Activated CD8-positive, alpha-beta T cell treated with anti-CD3 and anti-CD28 coated beads, Interleukin-2, amount 10 ng/mL, durations not matched to agents 7 days and 5 days (primary cell): Measurements from ENCODE around the gene COX8C. TPM values are rescaled to one million over a fixed set of nuclear protein-coding genes. Genes with fewer than 3 reads are reported as not detected.

Source experiments
- ATAC-seq: fragments of 150-1000 bp; cut with Tn5 transposase; one replicate; pipeline ENCODE4 v1.10.0; 2021; ENCODE audit warnings: moderate library complexity
- CTCF ChIA-PET: fragments of 350-600 bp; sonication (Branson Sonifier 250); formaldehyde crosslinking; loops from one replicate; lab custom pipeline; 2021; ENCODE audit warnings: antibody characterized with exemption; lab: Charles Lee
- POLR2A ChIA-PET: fragments of 350-600 bp; sonication (Branson Sonifier 250); formaldehyde crosslinking; loops from one replicate; lab custom pipeline; 2021; ENCODE audit warnings: antibody characterized with exemption; lab: Charles Lee
- DNase-seq: peaks from one replicate; pipeline ENCODE4 v3.0.0-alpha.2; 2020
- H3K27ac Mint-ChIP-seq: one replicate; pipeline ENCODE4 v1.8.0; 2021; ENCODE audit warnings: mild to moderate bottlenecking, mixed read lengths
- H3K27me3 Mint-ChIP-seq: one replicate; pipeline ENCODE4 v1.8.0; 2021; ENCODE audit warnings: low read depth, mixed read lengths
- H3K36me3 Mint-ChIP-seq: one replicate; pipeline ENCODE4 v1.8.0; 2021; ENCODE audit warnings: low read depth, mixed read lengths
- H3K4me1 Mint-ChIP-seq: one replicate; pipeline ENCODE4 v1.8.0; 2021; ENCODE audit warnings: low read depth, mixed read lengths
- H3K4me3 Mint-ChIP-seq: one replicate; pipeline ENCODE4 v1.8.0; 2021; ENCODE audit warnings: mild to moderate bottlenecking, mixed read lengths
- H3K9me3 Mint-ChIP-seq: one replicate; pipeline ENCODE4 v1.8.0; 2022; ENCODE audit warnings: mixed read lengths; ENCODE audit not compliant: insufficient read depth
- total RNA-seq, 2 experiments: library from RNA; stranded (reverse); gene quantifications; one replicate each; pipeline ENCODE4 v1.2.3, GENCODE V29; 2021

The COX8C gene, protein sequence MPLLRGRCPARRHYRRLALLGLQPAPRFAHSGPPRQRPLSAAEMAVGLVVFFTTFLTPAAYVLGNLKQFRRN
- not detected for total RNA-seq

DNA sequence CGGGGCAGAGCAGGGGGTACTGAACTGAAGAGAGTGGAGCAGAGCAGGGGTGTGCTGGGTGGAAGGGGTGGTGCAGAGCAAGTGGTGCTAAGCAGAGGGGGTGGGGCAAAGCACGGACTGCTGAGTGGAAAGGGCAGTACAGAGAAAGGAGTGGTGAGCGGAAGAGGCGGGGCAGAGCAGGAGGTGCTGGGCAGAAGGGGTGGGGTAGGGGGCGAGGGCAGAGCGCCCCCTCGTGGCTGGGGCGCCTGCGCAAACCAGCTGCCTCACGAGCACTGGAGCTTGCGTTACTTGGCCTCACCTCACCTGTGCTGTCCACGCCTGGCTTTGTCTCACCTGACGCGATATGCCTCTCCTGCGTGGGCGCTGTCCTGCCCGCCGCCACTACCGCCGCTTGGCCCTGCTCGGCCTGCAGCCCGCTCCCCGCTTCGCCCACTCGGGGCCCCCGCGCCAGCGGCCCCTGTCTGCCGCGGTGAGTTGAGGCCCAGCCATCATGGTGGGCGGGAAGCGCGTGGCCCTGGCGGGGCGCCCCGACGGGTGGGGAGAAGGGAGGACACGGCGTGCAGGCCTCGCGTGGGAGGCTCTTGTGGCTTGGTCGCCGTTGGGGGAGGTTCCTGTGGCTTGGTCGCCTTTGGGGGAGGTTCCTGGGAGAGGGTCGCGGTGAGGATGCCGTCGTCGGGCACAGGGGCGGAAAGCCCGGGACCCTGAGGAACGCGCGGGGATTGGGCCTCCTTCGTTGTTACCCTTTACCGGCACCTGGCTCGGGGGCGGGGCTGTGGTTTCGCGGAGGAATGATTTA is at the start of gene COX8C:
COX8C (plus strand) TSS at position 257 of the 796 bp plus-strand sequence; CDS start at position 344, 87 bp downstream.
- Mint-ChIP-seq H3K27me3 (peaks cover 3% of the 10 kb centered on the region), H3K4me3 (no peak within 1 kb of the TSS), H3K27ac (no peak within 1 kb of the TSS), H3K9me3 (peaks cover 7% of the 10 kb centered on the region), H3K36me3 (no peaks in the 10 kb centered on the region), H3K4me1 (no peaks in the 10 kb centered on the region)
- DNase-seq (no peak), ATAC-seq (no peak)
- ChIA-PET POLR2A (no interaction called here), CTCF (no interaction called here)

DNA sequence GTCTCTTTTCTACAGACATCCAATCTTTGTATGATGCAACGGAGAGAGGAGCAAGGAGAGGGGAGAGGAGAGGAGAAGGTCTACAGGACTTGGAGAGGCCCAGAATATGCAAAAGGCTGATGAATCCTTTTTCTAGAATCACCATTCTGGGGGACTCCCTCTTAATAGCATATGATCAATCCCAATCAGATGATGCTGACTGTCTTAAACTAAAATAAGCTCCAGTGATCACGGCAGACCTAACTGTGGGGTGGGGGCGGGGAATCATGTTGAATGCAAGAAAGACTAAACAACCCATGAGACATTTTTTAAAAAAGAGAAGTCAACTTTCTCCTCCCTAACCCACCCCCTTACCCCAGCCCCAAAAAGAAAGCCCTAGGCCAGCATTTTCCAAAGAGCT is 47.6 kb upstream of the COX8C start:
- no peaks in the 10 kb centered on the region for H3K4me1 Mint-ChIP-seq
- CTCF ChIA-PET = no interaction called here
- H3K27ac Mint-ChIP-seq = no peak overlapping the region
- H3K36me3 Mint-ChIP-seq = peaks cover 5% of the 10 kb centered on the region
- H3K9me3 Mint-ChIP-seq = no peaks in the 10 kb centered on the region
- no peak for ATAC-seq
- H3K4me3 Mint-ChIP-seq = no peak overlapping the region
- H3K27me3 Mint-ChIP-seq = no peaks in the 10 kb centered on the region
- POLR2A ChIA-PET = no interaction called here
- no peak for DNase-seq

DNA sequence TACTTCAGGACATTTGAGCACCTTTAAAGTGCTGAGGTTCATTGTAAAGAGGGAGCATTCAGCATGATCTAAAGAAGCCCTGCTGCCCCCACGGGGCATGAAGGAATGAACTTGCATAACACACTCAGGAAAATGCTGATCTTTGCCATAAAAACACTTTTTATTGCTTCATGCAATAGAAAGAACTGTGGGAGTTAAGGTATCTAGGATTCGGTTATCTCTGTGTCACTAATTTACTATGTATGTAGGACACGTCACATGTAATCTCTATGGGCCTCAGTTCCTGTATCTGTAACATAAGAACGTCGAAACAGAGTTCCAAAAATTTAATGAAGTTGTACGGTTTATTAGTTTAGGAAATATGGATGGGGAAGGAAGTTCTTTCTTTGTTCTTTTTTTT is 47.1 kb upstream of the COX8C start:
- CTCF ChIA-PET = no interaction called here
- no peaks in the 10 kb centered on the region for H3K9me3 Mint-ChIP-seq
- H3K36me3 Mint-ChIP-seq = peaks cover 2% of the 10 kb centered on the region

DNA sequence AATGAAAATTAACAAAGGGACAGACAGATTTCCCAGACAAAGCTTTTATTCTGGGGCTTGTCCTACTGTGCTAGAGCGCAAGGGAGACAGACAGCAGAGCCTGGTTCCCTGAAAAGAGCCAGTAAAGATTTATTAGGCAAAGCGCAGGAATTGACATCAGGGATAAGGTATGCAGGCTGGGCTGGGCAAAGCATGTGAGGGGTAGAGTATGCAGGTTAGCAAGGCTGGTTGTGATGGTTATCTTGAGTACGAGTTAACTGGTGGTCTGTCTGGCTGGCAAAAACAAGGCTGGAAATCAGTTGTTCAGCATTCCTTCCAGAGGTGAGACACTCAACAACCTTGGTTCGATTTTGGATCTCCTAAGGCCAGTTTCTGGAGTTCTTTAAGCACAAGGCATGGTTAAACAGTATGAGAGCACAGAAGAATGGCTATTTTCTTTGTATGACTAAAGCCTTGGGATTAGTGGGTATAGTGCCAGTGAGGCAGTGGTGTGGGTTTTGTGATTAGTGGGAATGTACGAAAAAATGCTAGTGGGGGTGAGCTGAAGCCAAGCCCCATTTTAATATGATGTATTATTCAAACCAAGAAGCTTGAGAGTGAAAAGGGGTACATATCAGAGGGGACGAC is 45.0 kb upstream of the COX8C start:
- Mint-ChIP-seq H3K4me3 (no peak overlapping the region), H3K4me1 (peaks cover 3% of the 10 kb centered on the region), H3K36me3 (no peaks in the 10 kb centered on the region), H3K27me3 (no peaks in the 10 kb centered on the region), H3K9me3 (no peaks in the 10 kb centered on the region), H3K27ac (no peak overlapping the region)
- DNase-seq = no peak
- ChIA-PET POLR2A (no interaction called here), CTCF (interaction anchor here (0.8 kb wide), 1 partner anchor 37 kb away, joined by 3 read pairs; no protein-coding TSS in a partner anchor)
- no peak for ATAC-seq

More for the DNA sequence above, 47.1 kb upstream of the COX8C start:
- H3K4me1 Mint-ChIP-seq = no peaks in the 10 kb centered on the region
- H3K27me3 Mint-ChIP-seq = no peaks in the 10 kb centered on the region
- H3K27ac Mint-ChIP-seq = no peak overlapping the region
- H3K4me3 Mint-ChIP-seq = no peak overlapping the region
- POLR2A ChIA-PET = no interaction called here
- no peak for DNase-seq
- ATAC-seq = no peak

DNA sequence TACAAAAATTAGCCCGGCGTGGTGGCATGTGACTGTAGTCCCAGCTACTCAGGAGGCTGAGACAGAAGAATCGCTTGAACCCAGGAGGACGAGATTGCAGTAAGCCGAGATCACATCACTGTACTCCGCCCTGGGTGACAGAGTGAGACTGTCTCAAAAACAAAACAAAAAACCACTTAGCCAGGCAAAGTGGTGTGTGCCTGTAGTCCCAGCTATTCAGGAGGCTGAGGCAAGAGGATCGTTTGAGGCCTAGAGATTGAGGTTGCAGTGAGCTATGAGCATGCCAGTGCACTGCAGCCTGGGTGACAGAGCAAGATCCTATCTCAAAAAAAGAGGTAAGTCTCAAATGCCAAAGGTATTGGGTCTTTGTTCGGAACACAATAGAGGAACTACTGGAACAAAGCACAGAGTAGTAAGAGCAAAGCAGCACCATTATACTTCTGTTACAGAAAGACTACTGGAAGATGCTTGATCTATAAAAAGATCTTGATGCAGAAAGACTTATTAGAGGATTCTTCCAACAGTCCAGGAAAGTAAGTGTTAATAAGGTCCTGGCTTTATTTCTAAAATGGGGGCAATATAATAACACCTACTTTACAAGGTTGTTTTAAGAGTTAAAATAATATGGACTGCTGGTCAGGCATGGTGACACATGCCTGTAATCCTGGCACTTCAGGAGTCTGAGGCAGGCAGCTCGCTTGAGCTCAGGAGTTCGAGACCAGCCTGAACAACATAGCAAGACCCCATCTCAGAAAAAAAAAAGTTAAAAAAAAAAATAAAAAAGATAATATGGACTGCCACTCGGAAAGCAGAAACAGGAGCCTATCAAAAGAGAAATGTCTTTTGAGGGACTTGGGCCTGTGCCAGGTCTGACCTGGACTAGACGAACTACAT is 44.0 kb upstream of the COX8C start:
- ATAC-seq = no peak
- Mint-ChIP-seq H3K36me3 (no peaks in the 10 kb centered on the region), H3K4me3 (no peak overlapping the region), H3K27me3 (no peaks in the 10 kb centered on the region), H3K9me3 (no peaks in the 10 kb centered on the region), H3K27ac (no peak overlapping the region), H3K4me1 (peaks cover 3% of the 10 kb centered on the region)
- no peak for DNase-seq
- CTCF ChIA-PET = interaction anchor here (0.5 to 0.8 kb wide), 2 partner anchors 37 to 38 kb away, joined by 3 read pairs; no protein-coding TSS in a partner anchor
- POLR2A ChIA-PET = no interaction called here

DNA sequence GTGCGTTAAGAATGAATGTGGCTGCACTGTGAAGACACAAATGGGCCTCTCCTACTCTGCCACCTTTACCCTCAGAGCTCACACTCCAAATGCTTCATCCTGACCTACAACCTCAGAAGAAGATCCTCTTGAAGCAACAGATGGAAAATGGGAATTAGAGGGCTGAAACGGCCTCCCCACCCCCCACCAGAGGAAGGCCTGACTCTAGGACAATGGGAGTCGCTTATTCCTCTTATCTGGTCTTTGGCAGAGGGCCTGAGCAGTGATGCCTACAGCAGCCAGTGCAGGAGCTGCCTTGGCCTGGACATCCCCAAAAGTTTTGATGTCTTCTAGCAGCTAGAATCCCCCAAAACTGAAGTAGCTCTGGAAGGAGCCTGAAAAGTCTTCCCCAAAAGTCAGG is 43.3 kb upstream of the COX8C start:
- H3K4me1 Mint-ChIP-seq = peaks cover 3% of the 10 kb centered on the region
- no peak for DNase-seq
- H3K9me3 Mint-ChIP-seq = no peaks in the 10 kb centered on the region
- POLR2A ChIA-PET = no interaction called here
- H3K27me3 Mint-ChIP-seq = no peaks in the 10 kb centered on the region
- H3K4me3 Mint-ChIP-seq = no peak overlapping the region
- no peaks in the 10 kb centered on the region for H3K36me3 Mint-ChIP-seq
- no peak for ATAC-seq
- H3K27ac Mint-ChIP-seq = no peak overlapping the region
- CTCF ChIA-PET = interaction anchor here (0.5 kb wide), 1 partner anchor 38 kb away, joined by 3 read pairs; no protein-coding TSS in a partner anchor

DNA sequence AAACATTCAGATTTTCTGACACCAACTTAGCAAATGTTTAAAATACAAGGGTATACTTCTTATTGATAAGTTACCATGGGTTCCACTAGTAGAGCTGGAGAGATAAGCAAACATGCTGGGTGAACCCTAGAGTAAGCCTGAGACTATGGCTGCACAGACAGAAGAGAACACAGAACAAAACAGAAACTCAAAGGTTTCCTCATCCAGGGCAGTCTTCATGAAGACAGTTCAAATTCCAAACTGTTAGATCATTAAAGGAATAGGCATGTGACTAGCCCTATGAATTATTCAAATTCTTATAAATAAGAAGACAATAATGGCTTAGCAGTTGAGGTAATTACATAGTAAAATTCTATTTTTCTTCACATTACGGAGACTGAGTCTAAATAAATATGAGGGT is 42.2 kb upstream of the COX8C start:
- Mint-ChIP-seq H3K27me3 (no peaks in the 10 kb centered on the region), H3K4me1 (peaks cover 3% of the 10 kb centered on the region), H3K9me3 (no peaks in the 10 kb centered on the region), H3K4me3 (no peak overlapping the region), H3K36me3 (no peaks in the 10 kb centered on the region), H3K27ac (no peak overlapping the region)
- no peak for DNase-seq
- ChIA-PET POLR2A (no interaction called here), CTCF (no interaction called here)
- no peak for ATAC-seq

DNA sequence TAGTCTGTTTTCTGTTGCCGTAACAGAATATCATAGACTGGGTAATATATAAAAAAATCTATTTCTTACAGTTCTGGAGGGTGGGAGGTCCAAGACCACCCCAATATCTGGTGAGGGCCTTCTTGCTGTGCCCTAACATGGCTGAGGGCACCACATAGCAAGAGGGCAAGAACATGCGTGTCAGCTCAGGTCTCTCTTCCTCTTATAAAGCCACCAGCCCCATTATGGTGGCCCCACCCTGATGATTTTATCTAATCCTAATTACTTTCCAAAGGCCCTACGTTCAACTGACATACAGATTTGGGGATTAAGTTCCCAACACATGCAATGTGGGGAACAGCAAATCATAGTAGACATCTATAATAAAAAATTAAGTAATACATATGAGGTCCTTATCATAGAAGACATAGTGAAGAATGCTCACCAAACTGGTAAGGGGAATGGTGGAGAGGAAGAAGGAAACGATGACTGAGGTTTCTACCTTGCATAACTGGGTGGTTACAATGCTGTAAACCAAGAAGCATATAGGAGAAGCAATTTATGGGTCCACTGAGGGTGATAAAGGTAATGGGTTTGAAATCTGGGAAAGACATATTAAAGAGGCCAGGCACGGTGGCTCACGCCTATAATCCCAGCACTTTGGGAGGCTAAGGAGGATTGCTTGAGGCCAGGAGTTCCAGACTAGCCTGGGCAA is 41.1 kb upstream of the COX8C start:
- ChIA-PET POLR2A (no interaction called here), CTCF (no interaction called here)
- Mint-ChIP-seq H3K9me3 (no peaks in the 10 kb centered on the region), H3K36me3 (no peaks in the 10 kb centered on the region), H3K4me3 (no peak overlapping the region), H3K27me3 (no peaks in the 10 kb centered on the region), H3K27ac (no peak overlapping the region), H3K4me1 (peaks cover 3% of the 10 kb centered on the region)
- DNase-seq (no peak), ATAC-seq (no peak)

DNA sequence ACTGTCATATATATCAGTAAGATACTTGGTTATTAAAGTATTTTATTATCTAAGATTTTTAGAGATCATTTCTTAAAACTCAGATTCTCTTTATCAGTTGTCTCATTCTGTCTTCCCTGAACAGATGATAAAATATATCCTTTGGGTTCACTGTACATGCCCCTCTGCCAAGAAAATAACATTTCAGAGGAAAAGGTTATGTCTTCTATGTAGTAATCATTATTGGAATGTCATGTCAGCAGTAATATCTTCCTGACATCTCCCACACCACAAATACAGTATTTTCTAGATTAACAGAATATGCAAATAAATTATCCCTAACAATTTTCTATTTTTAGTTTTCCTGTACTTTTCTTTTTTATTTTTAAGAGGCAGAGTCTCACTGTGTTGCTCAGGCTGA is 40.2 kb upstream of the COX8C start:
- no peak overlapping the region for H3K27ac Mint-ChIP-seq
- ChIA-PET CTCF (no interaction called here), POLR2A (no interaction called here)
- no peak for DNase-seq
- H3K27me3 Mint-ChIP-seq = no peaks in the 10 kb centered on the region
- no peak overlapping the region for H3K4me3 Mint-ChIP-seq
- no peaks in the 10 kb centered on the region for H3K9me3 Mint-ChIP-seq
- ATAC-seq = no peak
- H3K36me3 Mint-ChIP-seq = no peaks in the 10 kb centered on the region
- peaks cover 3% of the 10 kb centered on the region for H3K4me1 Mint-ChIP-seq

DNA sequence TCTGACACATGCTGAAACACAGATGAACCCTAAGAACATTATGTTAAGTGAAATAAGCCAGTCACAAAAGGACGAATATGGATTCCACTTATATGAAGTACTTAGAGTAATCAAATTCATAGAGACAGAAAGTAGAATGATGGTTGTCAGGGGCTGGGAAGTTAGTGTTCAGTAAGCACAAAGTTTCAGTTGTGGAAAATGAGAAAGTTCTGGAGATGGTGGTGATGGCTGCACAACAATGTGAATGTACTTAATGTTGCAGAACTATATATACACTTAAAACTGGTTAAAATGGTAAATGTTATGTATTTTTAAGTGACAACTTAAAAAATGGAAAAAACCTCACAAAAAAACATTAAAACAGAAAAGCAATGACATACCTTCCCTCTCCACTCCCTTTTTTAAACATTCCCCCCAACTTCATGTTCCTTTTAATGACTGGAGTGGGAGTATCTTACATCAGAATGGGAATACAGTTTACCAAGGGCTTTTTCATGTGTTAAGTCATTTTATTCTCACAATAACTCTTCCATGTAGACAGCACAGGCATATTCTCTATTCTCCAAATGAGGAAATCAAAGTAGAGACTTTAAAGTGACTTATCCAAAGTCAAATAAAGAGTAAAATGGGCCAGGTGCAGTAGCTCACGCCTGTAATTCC is 38.2 kb upstream of the COX8C start:
- H3K36me3 Mint-ChIP-seq = no peaks in the 10 kb centered on the region
- POLR2A ChIA-PET = no interaction called here

DNA sequence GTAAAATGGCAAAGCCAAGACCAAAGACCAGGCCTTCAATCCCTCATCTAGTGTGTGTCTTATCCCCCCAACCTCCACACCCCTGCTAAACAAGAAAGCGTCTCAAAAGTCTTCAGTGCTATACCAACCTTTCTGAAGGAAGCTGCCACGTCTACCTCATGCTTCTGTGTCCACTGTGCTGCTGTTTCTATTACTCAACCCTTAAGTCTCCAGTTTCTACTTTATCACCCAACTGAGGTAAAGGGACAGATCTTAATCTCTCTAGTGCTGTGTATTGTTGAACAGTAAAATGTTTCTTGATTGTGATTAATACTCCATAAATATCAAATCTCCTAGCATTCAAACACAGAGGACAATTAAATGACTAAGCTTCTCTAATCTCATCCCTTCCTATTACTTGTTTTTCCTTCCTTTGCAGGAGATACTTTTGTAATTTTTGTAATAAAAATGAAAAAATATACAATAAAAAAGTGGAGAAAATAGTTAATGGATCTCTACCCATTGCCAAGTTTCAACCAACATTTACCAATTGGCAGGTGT is 37.5 kb upstream of the COX8C start:
- H3K27ac Mint-ChIP-seq = no peak overlapping the region
- no peaks in the 10 kb centered on the region for H3K9me3 Mint-ChIP-seq
- ChIA-PET CTCF (no interaction called here), POLR2A (no interaction called here)
- H3K36me3 Mint-ChIP-seq = no peaks in the 10 kb centered on the region
- DNase-seq (no peak), ATAC-seq (no peak)
- peaks cover 3% of the 10 kb centered on the region for H3K4me1 Mint-ChIP-seq
- H3K4me3 Mint-ChIP-seq = no peak overlapping the region
- H3K27me3 Mint-ChIP-seq = no peaks in the 10 kb centered on the region

More for the DNA sequence above, 38.2 kb upstream of the COX8C start:
- no peak overlapping the region for H3K27ac Mint-ChIP-seq
- H3K27me3 Mint-ChIP-seq = no peaks in the 10 kb centered on the region
- H3K4me3 Mint-ChIP-seq = no peak overlapping the region
- H3K4me1 Mint-ChIP-seq = peaks cover 3% of the 10 kb centered on the region
- H3K9me3 Mint-ChIP-seq = no peaks in the 10 kb centered on the region
- ATAC-seq (no peak), DNase-seq (no peak)
- CTCF ChIA-PET = no interaction called here
